IPS-15b (cell line): Measurements from ENCODE around the gene EIF3L.

ENCODE experiments used
- H3K27me3 ChIP-seq: one replicate; pipeline ENCODE4 v1.6.1; 2013; ENCODE audit warnings: low read length; ENCODE audit not compliant: control insufficient read depth, insufficient read depth
- H3K36me3 ChIP-seq: one replicate; pipeline ENCODE4 v1.6.1; 2013; ENCODE audit warnings: low read length; ENCODE audit not compliant: control insufficient read depth, insufficient read depth
- H3K4me1 ChIP-seq: one replicate; pipeline ENCODE4 v1.6.1; 2013; ENCODE audit warnings: mild to moderate bottlenecking, low read length; ENCODE audit not compliant: control insufficient read depth, insufficient read depth
- H3K4me3 ChIP-seq: one replicate; pipeline ENCODE4 v1.5.1; 2013; ENCODE audit warnings: low read depth, low read length
- H3K9ac ChIP-seq: one replicate; pipeline ENCODE4 v1.6.1; 2013; ENCODE audit warnings: low read depth, mild to moderate bottlenecking, low read length
- H3K9me3 ChIP-seq: one replicate; pipeline ENCODE4 v1.6.1; 2013; ENCODE audit warnings: mild to moderate bottlenecking, low read length; ENCODE audit not compliant: control insufficient read depth, insufficient read depth

The EIF3L gene

DNA sequence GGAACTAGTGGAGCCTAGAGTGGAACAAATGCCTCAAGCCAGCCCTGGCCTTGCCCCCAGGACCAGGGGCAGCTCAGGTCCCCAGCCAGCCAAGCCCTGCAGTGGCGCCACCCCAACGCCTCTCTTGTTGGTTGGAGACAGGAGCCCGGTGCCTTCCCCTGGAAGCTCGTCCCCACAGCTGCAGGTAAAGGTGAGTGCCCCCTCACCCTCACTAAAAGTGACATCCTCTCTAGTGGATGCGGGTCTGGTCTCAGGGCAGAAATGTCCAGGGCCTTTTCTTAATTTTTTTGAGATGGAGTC is 78.4 kb downstream of the EIF3L start:
- Histone ChIP-seq H3K4me3 (no peak overlapping the region), H3K4me1 (no peaks in the 10 kb centered on the region), H3K27me3 (no peaks in the 10 kb centered on the region), H3K9ac (no peak overlapping the region), H3K36me3 (peaks cover 31% of the 10 kb centered on the region), H3K9me3 (no peaks in the 10 kb centered on the region)

GRCh38 chr22:37929390-37929789 is 80.2 kb downstream of the EIF3L start:
- Histone ChIP-seq H3K4me3 (no peak overlapping the region), H3K4me1 (peaks cover 5% of the 10 kb centered on the region), H3K9me3 (no peaks in the 10 kb centered on the region), H3K27me3 (no peaks in the 10 kb centered on the region), H3K36me3 (peaks cover 35% of the 10 kb centered on the region), H3K9ac (no peak overlapping the region)

DNA sequence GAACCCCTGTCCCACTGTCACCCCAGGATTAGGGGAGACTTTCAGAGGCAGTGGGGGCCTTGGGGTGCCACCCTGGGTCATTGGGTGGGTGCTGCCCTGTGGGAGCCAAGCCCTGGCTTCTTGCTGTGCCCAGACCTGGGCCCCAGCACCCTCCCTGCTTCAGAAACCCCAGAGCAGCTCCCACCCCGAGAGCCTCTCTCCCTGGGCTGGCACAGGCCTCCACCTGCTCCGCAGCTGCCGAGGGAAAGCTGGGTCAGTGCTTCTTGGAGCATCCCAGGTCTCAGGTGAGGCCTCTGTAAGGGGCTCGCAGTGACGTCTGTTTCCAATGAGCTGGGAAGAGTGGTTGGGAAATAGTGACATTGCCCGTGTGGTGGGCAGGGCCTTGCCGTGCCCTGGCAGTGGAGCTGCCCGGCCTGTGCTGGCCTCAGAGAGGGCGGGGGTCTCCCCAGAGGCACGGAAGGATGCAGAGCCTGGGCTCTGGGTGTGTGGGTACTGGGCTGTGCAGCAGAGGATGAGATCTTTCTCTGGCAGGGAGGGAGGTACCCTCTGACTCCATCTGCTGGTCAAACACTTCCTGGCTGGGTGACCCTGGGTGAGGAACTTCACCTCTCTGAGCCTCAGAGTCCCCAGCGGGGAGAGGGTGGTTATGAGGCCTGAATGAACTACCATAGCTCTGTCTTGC is 81.2 kb downstream of the EIF3L start:
- Histone ChIP-seq H3K36me3 (peaks cover 35% of the 10 kb centered on the region), H3K9me3 (no peaks in the 10 kb centered on the region), H3K4me1 (peaks cover 5% of the 10 kb centered on the region), H3K9ac (no peak overlapping the region), H3K4me3 (no peak overlapping the region), H3K27me3 (no peaks in the 10 kb centered on the region)

DNA sequence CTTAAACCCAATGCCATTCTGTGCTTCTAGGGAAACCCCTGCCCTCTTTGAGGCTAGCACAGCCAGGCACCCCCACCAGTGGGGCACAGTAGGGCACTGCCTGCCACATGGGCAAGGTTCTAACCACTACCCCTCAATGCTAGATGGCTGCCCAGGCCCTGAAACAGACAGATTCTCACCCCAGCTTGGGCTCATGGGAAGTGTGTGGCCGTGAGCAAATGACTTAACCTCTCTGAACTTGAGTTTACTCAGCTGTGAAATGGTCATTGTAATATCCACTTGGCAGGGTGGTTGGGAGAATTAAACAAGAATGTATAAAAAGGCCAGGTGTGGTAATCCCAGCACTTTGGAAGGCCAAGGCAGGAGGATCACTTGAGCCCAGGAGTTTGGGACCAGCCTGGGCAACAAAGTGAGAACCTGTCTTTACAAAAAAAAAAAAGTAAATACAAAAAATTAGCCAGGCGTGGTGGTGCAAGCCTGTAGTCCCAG is 81.8 kb downstream of the EIF3L start:
- Histone ChIP-seq H3K27me3 (no peaks in the 10 kb centered on the region), H3K9ac (no peak overlapping the region), H3K4me3 (no peak overlapping the region), H3K36me3 (peaks cover 30% of the 10 kb centered on the region), H3K9me3 (no peaks in the 10 kb centered on the region), H3K4me1 (peaks cover 5% of the 10 kb centered on the region)

GRCh38 chr22:37931893-37932389 is 82.7 kb downstream of the EIF3L start:
- H3K9ac ChIP-seq, result no peak overlapping the region
- H3K4me1 ChIP-seq, result peaks cover 5% of the 10 kb centered on the region
- no peak overlapping the region for H3K4me3 ChIP-seq
- no peaks in the 10 kb centered on the region for H3K9me3 ChIP-seq
- peaks cover 25% of the 10 kb centered on the region for H3K36me3 ChIP-seq
- H3K27me3 ChIP-seq, result no peaks in the 10 kb centered on the region

GRCh38 chr22:37932401-37932800 is 83.2 kb downstream of the EIF3L start:
- Histone ChIP-seq H3K36me3 (peaks cover 24% of the 10 kb centered on the region), H3K9ac (no peak overlapping the region), H3K27me3 (no peaks in the 10 kb centered on the region), H3K9me3 (no peaks in the 10 kb centered on the region), H3K4me1 (peaks cover 5% of the 10 kb centered on the region), H3K4me3 (no peak overlapping the region)

DNA sequence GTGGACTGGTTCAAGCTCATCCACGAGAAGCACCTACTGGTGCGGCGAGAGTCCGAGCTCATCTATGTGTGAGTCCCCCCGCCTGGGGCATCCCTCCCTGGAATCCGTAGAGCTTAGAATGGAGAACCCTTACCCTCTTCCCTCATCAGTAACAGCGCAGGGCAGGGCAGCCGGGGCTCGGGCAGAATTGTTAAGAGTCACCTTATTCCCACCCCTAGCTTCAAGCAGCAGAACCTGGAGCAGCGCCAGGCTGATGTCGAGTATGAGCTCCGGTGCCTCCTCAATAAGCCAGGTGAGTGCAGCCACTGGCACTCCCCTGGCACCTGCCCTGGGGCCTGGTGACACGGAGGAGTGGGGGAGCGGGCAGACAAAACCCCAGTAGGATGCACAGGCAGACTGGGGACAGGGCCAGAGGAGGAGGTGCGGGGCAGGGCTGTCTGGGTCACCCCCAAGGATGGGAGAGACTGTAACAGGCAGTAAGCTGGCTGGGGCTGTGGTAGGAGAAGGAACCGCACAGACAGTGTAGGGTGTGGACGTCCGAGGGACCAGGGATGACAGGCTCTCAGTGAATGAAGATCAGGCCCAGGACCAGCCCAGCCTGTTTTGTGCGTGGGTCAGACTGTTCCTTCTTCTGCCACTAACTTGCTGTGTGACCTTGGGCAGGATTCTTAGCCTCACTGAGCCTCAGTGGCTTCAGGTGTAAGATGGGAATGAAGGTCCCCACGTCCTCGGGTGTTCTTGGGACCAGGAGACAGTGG is 83.8 kb downstream of the EIF3L start:
- Histone ChIP-seq H3K9ac (no peak overlapping the region), H3K9me3 (no peaks in the 10 kb centered on the region), H3K36me3 (peaks cover 26% of the 10 kb centered on the region), H3K4me3 (no peak overlapping the region), H3K27me3 (no peaks in the 10 kb centered on the region), H3K4me1 (peaks cover 5% of the 10 kb centered on the region)

- Histone ChIP-seq H3K36me3 (peaks cover 23% of the 10 kb centered on the region), H3K27me3 (no peaks in the 10 kb centered on the region), H3K9me3 (no peaks in the 10 kb centered on the region), H3K9ac (no peak overlapping the region), H3K4me1 (peaks cover 5% of the 10 kb centered on the region), H3K4me3 (no peak overlapping the region)
These were observed 84.6 kb downstream of the EIF3L start for GRCh38 chr22:37933711-37934376.
